Lower leg skin (tissue), 3 donors: ENCODE results near the gene TAS1R2.

Experiments
- POLR2A ChIP-seq, 2 donors: fragments of 450-650 bp; IDR thresholded peaks; one replicate each; pipeline ENCODE4 v1.6.1; 2016 to 2017; ENCODE audit warnings: antibody characterized with exemption in 2 of 2, mild to moderate bottlenecking in 1 of 2, moderate library complexity in 1 of 2
- TF ChIP-seq, protein P1 (sequence below), 3 donors: fragments of 450-650 bp; IDR thresholded peaks; one replicate each; pipeline ENCODE4 v1.5.1; 2016; ENCODE audit warnings: antibody characterized with exemption in 3 of 3, mild to moderate bottlenecking in 3 of 3, moderate library complexity in 2 of 3

DNA sequence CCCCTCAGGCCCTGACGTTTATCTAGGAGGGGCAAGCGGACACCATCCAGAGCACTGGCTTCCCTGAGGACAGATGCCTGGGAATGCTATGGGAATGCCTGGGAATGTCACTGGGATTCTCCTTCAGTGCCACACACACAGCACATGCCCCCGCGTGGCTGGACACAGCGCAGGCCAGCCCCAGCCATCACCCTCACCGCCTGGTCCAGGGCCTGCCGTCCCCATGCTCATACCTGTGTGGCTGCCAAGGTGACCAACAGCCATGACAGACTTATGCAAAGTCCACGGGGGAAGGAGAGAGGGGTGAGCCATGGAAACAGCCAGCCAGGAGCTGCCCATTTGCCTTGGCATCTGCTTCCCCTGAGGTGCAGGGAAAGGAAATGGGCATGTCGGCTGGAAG, 5.7 kb upstream of the TAS1R2 start:
- TF ChIP-seq, protein P1, sequence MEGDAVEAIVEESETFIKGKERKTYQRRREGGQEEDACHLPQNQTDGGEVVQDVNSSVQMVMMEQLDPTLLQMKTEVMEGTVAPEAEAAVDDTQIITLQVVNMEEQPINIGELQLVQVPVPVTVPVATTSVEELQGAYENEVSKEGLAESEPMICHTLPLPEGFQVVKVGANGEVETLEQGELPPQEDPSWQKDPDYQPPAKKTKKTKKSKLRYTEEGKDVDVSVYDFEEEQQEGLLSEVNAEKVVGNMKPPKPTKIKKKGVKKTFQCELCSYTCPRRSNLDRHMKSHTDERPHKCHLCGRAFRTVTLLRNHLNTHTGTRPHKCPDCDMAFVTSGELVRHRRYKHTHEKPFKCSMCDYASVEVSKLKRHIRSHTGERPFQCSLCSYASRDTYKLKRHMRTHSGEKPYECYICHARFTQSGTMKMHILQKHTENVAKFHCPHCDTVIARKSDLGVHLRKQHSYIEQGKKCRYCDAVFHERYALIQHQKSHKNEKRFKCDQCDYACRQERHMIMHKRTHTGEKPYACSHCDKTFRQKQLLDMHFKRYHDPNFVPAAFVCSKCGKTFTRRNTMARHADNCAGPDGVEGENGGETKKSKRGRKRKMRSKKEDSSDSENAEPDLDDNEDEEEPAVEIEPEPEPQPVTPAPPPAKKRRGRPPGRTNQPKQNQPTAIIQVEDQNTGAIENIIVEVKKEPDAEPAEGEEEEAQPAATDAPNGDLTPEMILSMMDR (IDR thresholded peaks at IDR 0.05), result no peak
- TF ChIP-seq POLR2A (IDR thresholded peaks at IDR 0.05), result no peak
